Measurements from ENCODE around the gene ACTR1A. TPM values are rescaled to one million over a fixed set of nuclear protein-coding genes. Genes with fewer than 3 reads are reported as not detected.
"Not testable (repeated sequence)": the region's sequence is repeated elsewhere in the genome, so short reads cannot be mapped to it uniquely, and the experiment has no call there.

The ACTR1A gene
- total and polyA plus RNA-seq, 9 of the 15 experiments (the other 6 are each of a cell fraction or from before 2014, with no cell fraction given), result 36.3 to 77.2 (median 49.6) TPM

- H3K4me2 ChIP-seq (ENCODE audit: insufficient read depth, low read length); H4K20me1 ChIP-seq (replicated peaks; ENCODE audit: control insufficient read depth, insufficient read depth, low read length); ATAC-seq; CTCF ChIA-PET (ENCODE audit: low intra/inter-chr PET ratio); FAIRE-seq; H3K4me3 ChIP-seq; H3K9me1 ChIP-seq (ENCODE audit: control insufficient read depth, insufficient read depth, low read length); H3K9me3 ChIP-seq (replicated peaks; ENCODE audit: control insufficient read depth, insufficient read depth, low read depth, low read length); H3K27me3 ChIP-seq (ENCODE audit: control insufficient read depth in 2 of 2, insufficient read depth in 2 of 2, low read length in 2 of 2); POLR2A ChIA-PET; in situ Hi-C loops (cut with MboI); intact Hi-C loops (cut with micrococcal nuclease); H2AFZ ChIP-seq (ENCODE audit: low read depth, low read length); DNase-seq (ENCODE audit: extremely low read depth in 1 of 4, low spot score in 3 of 4); BruUV-seq (replicated peaks): not testable (repeated sequence)
- WGBS (ENCODE audit: insufficient coverage, low coverage, missing lambda C conversion rate), result 66% methylated on average over 10 of the region's 13 CpGs
- Histone ChIP-seq H3K27ac (ENCODE audit: extremely low read depth, low read depth, low read length) (peak overlapping the region; percentile 92; the same call in 2 of the 3 replicates), H3K4me1 (replicated peaks in 1 of 2; ENCODE audit: control insufficient read depth in 2 of 2, insufficient read depth in 2 of 2, low read length in 2 of 2) (peaks cover 34 to 38% of the 10 kb centered on the region in 2 experiments), H3K36me3 (ENCODE audit: control insufficient read depth, insufficient read depth, low read length) (peaks cover 44% of the 10 kb centered on the region; the same call in 2 of the 3 replicates), H3K9ac (ENCODE audit: insufficient read depth in 1 of 2, low read depth in 2 of 2, low read length in 2 of 2) (peak overlapping the region in 1 of 2 experiments; percentile 68; a peak in 1 of 4 replicates), H3K79me2 (ENCODE audit: control insufficient read depth, insufficient read depth, low read length) (peaks cover 41% of the 10 kb centered on the region)
- peak; percentile 88 for TF ChIP-seq BCL6 (CRISPR knock-in tag; IDR thresholded peaks at IDR 0.05)
- peak; percentile 92 for TF ChIP-seq MEF2D (tag; conservative IDR thresholded peaks at IDR 0.05; ENCODE audit: low read depth)
- peak; percentile 87; the same call in 1 of the 2 replicates for TF ChIP-seq NR4A1 (CRISPR knock-in tag; IDR thresholded peaks at IDR 0.05)
- peak; percentile 98 for TF ChIP-seq NR4A1 (tag; IDR thresholded peaks at IDR 0.05)
- TF ChIP-seq ZNF589 (CRISPR knock-in tag; IDR thresholded peaks at IDR 0.05; ENCODE audit: low read depth), result peak; percentile 91; the same call in 1 of the 2 replicates
- TF ChIP-seq ZNF830 (CRISPR knock-in tag; IDR thresholded peaks at IDR 0.05), result peak; percentile 85
- peak; percentile 94 for TF ChIP-seq FOXO4 (CRISPR knock-in tag; IDR thresholded peaks at IDR 0.05)
- TF ChIP-seq DEAF1 (CRISPR knock-in tag; IDR thresholded peaks at IDR 0.05), result peak; percentile 28; the same call in 1 of the 2 replicates
- peak; percentile 95 for TF ChIP-seq HIVEP1 (CRISPR knock-in tag; IDR thresholded peaks at IDR 0.05)
- peak in 1 of 2 experiments; percentile 93; a peak in 2 of 4 replicates for TF ChIP-seq TEAD1 (CRISPR knock-in tag; IDR thresholded peaks at IDR 0.05)
- peak; percentile 91; the same call in 1 of the 2 replicates for TF ChIP-seq ZNF133 (CRISPR knock-in tag; IDR thresholded peaks at IDR 0.05)
- peak; percentile 88 for TF ChIP-seq ZNF175 (CRISPR knock-in tag; IDR thresholded peaks at IDR 0.05; ENCODE audit: low read depth)
- TF ChIP-seq ZNF212 (CRISPR knock-in tag; IDR thresholded peaks at IDR 0.05), result 0 out of 2 replicates have a peak, but pooled peaks have one; percentile 49
- TF ChIP-seq GTF2A2 (tag; IDR thresholded peaks at IDR 0.05), result peak; percentile 96
- TF ChIP-seq E4F1 (CRISPR knock-in tag; IDR thresholded peaks at IDR 0.05; ENCODE audit: borderline replicate concordance), result 0 out of 2 replicates have a peak, but pooled peaks have one; percentile 41
- 0 out of 2 replicates have a peak, but pooled peaks have one; percentile 48 for TF ChIP-seq TEAD2 (tag; IDR thresholded peaks at IDR 0.05)
- peak; percentile 92 for TF ChIP-seq CXXC5 (CRISPR knock-in tag; IDR thresholded peaks at IDR 0.05)
Measured at GRCh38 chr10:102454662-102455487, 47.6 kb downstream of the ACTR1A start.
